ENCODE data around the gene RPL38.

RPL38 gene

DNA sequence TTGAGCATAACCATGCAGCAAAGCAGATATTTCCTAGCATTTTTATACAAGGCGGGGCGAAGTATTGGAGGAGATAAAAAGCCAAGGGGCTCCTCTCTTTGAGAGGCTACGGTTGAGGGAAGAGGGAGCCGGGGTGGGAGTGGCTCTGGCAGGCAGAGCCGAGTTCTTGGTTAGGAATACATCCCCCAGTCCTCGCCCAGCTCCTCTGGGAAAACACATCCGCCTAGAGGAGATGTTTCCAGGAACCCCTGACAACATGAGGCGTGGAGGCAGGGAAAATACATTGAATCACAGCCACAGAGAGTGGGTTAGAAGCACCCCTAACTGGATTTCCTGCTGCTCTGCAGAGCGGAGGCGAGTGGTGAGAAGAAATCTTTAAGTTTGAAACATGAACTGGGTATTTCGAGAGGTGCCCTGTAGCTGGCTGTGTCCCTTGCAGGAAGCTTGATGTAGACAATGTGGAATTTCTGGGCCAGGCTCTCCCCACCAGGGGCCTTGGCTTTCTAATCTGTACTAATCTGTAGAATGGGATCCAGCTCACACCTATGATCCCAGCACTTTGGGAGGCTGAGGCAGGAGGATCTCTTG is 37.2 kb downstream of the RPL38 start (continued):
- TF ChIP-seq, protein P1, sequence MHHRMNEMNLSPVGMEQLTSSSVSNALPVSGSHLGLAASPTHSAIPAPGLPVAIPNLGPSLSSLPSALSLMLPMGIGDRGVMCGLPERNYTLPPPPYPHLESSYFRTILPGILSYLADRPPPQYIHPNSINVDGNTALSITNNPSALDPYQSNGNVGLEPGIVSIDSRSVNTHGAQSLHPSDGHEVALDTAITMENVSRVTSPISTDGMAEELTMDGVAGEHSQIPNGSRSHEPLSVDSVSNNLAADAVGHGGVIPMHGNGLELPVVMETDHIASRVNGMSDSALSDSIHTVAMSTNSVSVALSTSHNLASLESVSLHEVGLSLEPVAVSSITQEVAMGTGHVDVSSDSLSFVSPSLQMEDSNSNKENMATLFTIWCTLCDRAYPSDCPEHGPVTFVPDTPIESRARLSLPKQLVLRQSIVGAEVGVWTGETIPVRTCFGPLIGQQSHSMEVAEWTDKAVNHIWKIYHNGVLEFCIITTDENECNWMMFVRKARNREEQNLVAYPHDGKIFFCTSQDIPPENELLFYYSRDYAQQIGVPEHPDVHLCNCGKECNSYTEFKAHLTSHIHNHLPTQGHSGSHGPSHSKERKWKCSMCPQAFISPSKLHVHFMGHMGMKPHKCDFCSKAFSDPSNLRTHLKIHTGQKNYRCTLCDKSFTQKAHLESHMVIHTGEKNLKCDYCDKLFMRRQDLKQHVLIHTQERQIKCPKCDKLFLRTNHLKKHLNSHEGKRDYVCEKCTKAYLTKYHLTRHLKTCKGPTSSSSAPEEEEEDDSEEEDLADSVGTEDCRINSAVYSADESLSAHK (tag by site-specific recombination; IDR thresholded peaks at IDR 0.05), result 0 out of 2 replicates have a peak, but pooled peaks have one; percentile 39
- TF ChIP-seq, protein P2, sequence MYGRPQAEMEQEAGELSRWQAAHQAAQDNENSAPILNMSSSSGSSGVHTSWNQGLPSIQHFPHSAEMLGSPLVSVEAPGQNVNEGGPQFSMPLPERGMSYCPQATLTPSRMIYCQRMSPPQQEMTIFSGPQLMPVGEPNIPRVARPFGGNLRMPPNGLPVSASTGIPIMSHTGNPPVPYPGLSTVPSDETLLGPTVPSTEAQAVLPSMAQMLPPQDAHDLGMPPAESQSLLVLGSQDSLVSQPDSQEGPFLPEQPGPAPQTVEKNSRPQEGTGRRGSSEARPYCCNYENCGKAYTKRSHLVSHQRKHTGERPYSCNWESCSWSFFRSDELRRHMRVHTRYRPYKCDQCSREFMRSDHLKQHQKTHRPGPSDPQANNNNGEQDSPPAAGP (tag by site-specific recombination; IDR thresholded peaks at IDR 0.05), result no peak
- TF ChIP-seq RBAK (tag by site-specific recombination; IDR thresholded peaks at IDR 0.05) (no peak), ZNF155 (tag by site-specific recombination; IDR thresholded peaks at IDR 0.05) (no peak), ZNF76 (tag by site-specific recombination; IDR thresholded peaks at IDR 0.05; ENCODE audit: borderline replicate concordance, low read depth) (no peak)

DNA sequence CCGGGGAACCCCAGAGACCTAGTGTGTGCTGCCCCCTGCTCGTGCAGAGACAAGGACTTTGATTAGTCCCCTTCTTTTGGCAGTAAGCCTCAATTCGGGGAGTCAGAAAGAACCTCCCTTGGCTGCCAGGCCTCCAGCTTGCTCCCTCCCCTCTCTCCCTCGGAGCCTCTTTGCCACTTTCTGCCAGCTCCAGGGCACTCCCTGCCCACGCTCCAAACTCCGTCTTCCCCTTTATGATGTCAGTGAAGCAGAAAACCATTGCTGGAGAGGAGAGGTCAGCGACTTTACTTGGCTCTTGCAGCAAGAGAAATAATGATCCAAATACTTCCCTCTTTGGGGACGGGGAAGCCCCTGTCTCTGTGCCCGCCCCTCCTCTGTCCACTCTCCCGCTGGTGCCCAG is 38.0 kb downstream of the RPL38 start:
- H3K4me1 ChIP-seq (ENCODE audit: control insufficient read depth, insufficient read depth, low read length), result no peaks in the 10 kb centered on the region
- ChIA-PET CTCF (no interaction called here), POLR2A (no interaction called here)
- TF ChIP-seq FEZF1 (tag by site-specific recombination; IDR thresholded peaks at IDR 0.05), result no peak
- TF ChIP-seq, protein P3, sequence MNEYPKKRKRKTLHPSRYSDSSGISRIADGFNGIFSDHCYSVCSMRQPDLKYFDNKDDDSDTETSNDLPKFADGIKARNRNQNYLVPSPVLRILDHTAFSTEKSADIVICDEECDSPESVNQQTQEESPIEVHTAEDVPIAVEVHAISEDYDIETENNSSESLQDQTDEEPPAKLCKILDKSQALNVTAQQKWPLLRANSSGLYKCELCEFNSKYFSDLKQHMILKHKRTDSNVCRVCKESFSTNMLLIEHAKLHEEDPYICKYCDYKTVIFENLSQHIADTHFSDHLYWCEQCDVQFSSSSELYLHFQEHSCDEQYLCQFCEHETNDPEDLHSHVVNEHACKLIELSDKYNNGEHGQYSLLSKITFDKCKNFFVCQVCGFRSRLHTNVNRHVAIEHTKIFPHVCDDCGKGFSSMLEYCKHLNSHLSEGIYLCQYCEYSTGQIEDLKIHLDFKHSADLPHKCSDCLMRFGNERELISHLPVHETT (tag by site-specific recombination; IDR thresholded peaks at IDR 0.05), result no peak
- TF ChIP-seq MEIS1 (CRISPR knock-in tag; IDR thresholded peaks at IDR 0.05; ENCODE audit: borderline replicate concordance), result no peak
- no peak for TF ChIP-seq ZNF211 (tag by site-specific recombination; IDR thresholded peaks at IDR 0.05; ENCODE audit: low read depth)
- TF ChIP-seq, protein P4, sequence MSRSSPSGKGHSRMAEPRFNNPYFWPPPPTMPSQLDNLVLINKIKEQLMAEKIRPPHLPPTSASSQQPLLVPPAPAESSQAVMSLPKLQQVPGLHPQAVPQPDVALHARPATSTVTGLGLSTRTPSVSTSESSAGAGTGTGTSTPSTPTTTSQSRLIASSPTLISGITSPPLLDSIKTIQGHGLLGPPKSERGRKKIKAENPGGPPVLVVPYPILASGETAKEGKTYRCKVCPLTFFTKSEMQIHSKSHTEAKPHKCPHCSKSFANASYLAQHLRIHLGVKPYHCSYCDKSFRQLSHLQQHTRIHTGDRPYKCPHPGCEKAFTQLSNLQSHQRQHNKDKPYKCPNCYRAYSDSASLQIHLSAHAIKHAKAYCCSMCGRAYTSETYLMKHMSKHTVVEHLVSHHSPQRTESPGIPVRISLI (tag by site-specific recombination; IDR thresholded peaks at IDR 0.05), result no peak
- TF ChIP-seq SALL2 (tag by site-specific recombination; IDR thresholded peaks at IDR 0.05; ENCODE audit: borderline replicate concordance), result no peak
- TF ChIP-seq WT1 (tag by site-specific recombination; IDR thresholded peaks at IDR 0.05), result no peak
- no peak overlapping the region for H3K27ac ChIP-seq (ENCODE audit: extremely low read depth, low read depth, low read length)
- no peaks in the 10 kb centered on the region for H3K9me3 ChIP-seq (ENCODE audit: control insufficient read depth, insufficient read depth, low read depth, low read length)
- peaks cover 0 to 12% of the 10 kb centered on the region in 2 experiments; a peak in 1 of 3 replicates for H3K36me3 ChIP-seq (ENCODE audit: control insufficient read depth in 2 of 2, insufficient read depth in 1 of 2, low read length in 2 of 2)
- H3K4me3 ChIP-seq (ENCODE audit: low read depth, low read length), result no peak overlapping the region

DNA sequence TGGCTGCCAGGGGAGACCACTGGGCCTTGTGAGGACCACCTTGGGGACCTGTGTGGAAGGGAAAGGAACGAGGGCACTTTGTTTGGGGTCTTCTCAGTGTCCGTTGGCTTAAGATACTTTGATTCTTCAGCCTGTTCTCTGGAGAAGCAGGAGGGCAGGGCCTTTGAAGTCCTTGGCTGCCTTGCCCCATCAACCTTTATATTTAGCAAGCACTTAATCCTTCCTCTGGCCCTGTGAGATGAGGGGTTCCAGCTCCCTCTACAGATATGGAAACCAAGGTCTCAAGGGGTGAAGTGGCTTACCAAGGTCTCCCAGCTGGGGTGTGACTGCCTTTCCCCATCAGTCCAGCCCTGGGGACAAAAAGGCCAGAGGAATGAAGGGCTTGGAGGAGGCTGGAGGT is 38.4 kb downstream of the RPL38 start:
- Histone ChIP-seq H3K27ac (ENCODE audit: extremely low read depth, low read depth, low read length) (no peak overlapping the region), H3K36me3 (ENCODE audit: control insufficient read depth in 2 of 2, insufficient read depth in 1 of 2, low read length in 2 of 2) (peaks cover 0 to 12% of the 10 kb centered on the region in 2 experiments; a peak in 1 of 3 replicates), H3K4me3 (ENCODE audit: low read depth, low read length) (no peak overlapping the region), H3K9me3 (ENCODE audit: control insufficient read depth, insufficient read depth, low read depth, low read length) (no peaks in the 10 kb centered on the region), H3K4me1 (ENCODE audit: control insufficient read depth, insufficient read depth, low read length) (no peaks in the 10 kb centered on the region)
- TF ChIP-seq BCL11A (tag by site-specific recombination; IDR thresholded peaks at IDR 0.05; ENCODE audit: low read depth), result no peak
- ChIA-PET POLR2A (no interaction called here), CTCF (no interaction called here)

All from HEK293 (cell line).